H1 (cell line): Measurements from ENCODE around the gene FKBP10. TPM values are rescaled to one million over a fixed set of nuclear protein-coding genes. Genes with fewer than 3 reads are reported as not detected.

Experiments used
- BACH1 ChIP-seq: IDR thresholded peaks from 2 replicates; pipeline ENCODE4 v1.6.1; 2012; ENCODE audit warnings: low read length, improper control_type of control experiment
- CHD2 ChIP-seq: IDR thresholded peaks from 2 replicates; pipeline ENCODE4 v1.6.1; 2012; ENCODE audit warnings: low read length, improper control_type of control experiment
- CHD7 ChIP-seq: fragments of 300-600 bp; sonication (generic); IDR thresholded peaks from 2 replicates; pipeline ENCODE4 v1.7.1; 2012; ENCODE audit warnings: low read length, moderate library complexity, mild to moderate bottlenecking, inconsistent platforms; ENCODE audit not compliant: insufficient replicate concordance
- CREB1 ChIP-seq: IDR thresholded peaks from 2 replicates; pipeline ENCODE4 v1.6.1; 2012; ENCODE audit warnings: inconsistent platforms
- CTBP2 ChIP-seq: IDR thresholded peaks from 2 replicates; pipeline ENCODE4 v1.7.0; 2011; ENCODE audit warnings: borderline replicate concordance, mild to moderate bottlenecking, moderate library complexity, mixed read lengths, low read length; ENCODE audit not compliant: insufficient read depth, insufficient read length
- GTF2F1 ChIP-seq: IDR thresholded peaks from 2 replicates; pipeline ENCODE4 v1.6.1; 2012; ENCODE audit warnings: low read depth, low read length, improper control_type of control experiment, borderline replicate concordance
- JUN ChIP-seq: IDR thresholded peaks from 2 replicates; pipeline ENCODE4 v1.6.1; 2011; ENCODE audit warnings: low read depth, mild to moderate bottlenecking, improper control_type of control experiment, low read length
- KDM5A ChIP-seq: fragments of 200-600 bp; IDR thresholded peaks from 2 replicates; pipeline ENCODE4 v1.7.1; 2012; ENCODE audit warnings: mild to moderate bottlenecking, low read length, inconsistent platforms, mixed read lengths
- POLR2AphosphoS5 ChIP-seq: IDR thresholded peaks from 2 replicates; pipeline ENCODE4 v1.6.1; 2011; ENCODE audit warnings: low read depth, low read length
- SAP30 ChIP-seq: fragments of 300-600 bp; sonication (generic); IDR thresholded peaks from 2 replicates; pipeline ENCODE4 v1.7.1; 2012; ENCODE audit warnings: low read length, moderate library complexity, mild to moderate bottlenecking, inconsistent platforms; ENCODE audit not compliant: insufficient read depth, insufficient replicate concordance
- SP2 ChIP-seq: IDR thresholded peaks from 2 replicates; pipeline ENCODE4 v1.6.1; 2012; ENCODE audit warnings: mild to moderate bottlenecking, low read length, inconsistent platforms
- polyA plus RNA-seq, 7 experiments: library from polyadenylated mRNA; depleted of rRNA in 3 of 7; stranded (reverse) in 5 of 7; unstranded in 2 of 7; fragments of >200 nt in 5 of 7; fragments of 200-250 nt in 2 of 7; gene quantifications; 1 replicate in 5 of 7; 2 replicates in 1 of 7; 4 replicates in 1 of 7; pipeline versions ENCODE4 v1.2.1 to v1.2.3, GENCODE V29; 2011 to 2013; ENCODE audit warnings: missing spikeins in 2 of 7, mixed read lengths in 2 of 7
- total RNA-seq: library from RNA; stranded (reverse); fragmentation: NEBNext Ultra II Directional; extraction: Animal tissue kit (Norgen Biotek cat#: 25700); gene quantifications from 2 replicates; pipeline ENCODE4 v1.2.1, GENCODE V29; 2021

Gene FKBP10
- total and polyA plus RNA-seq, 2 of the 8 experiments (the other 6 are each of a cell fraction or from before 2014, with no cell fraction given), result 173 to 283 TPM

- TF ChIP-seq CHD7 (no peak), CREB1 (peak; percentile 79), BACH1 (no peak), KDM5A (peak; percentile 43; the same call in 1 of the 2 replicates), SP2 (no peak), CTBP2 (no peak), POLR2AphosphoS5 (peak; percentile 72; the same call in 1 of the 2 replicates), SAP30 (no peak), GTF2F1 (no peak), CHD2 (no peak), JUN (no peak)
These were observed 52.2 kb downstream of the FKBP10 start, which contains the start of gene KLHL11 (continued) for GRCh38 chr17:41864836-41865595.
